Loucy (cell line): Measurements from ENCODE around the gene ARL17B.
A peak's percentile ranks its signal among the peaks of the same experiment; 100 is the strongest.
"Not testable (repeated sequence)": the region's sequence is repeated elsewhere in the genome, so short reads cannot be mapped to it uniquely, and the experiment has no call there.

Experiments used
- H2AFZ ChIP-seq: fragments of 200-600 bp; sonication (generic); 2 replicates; pipeline ENCODE4 v1.6.0; 2016; ENCODE audit warnings: antibody characterized with exemption, mild to moderate bottlenecking, low read length, moderate library complexity
- H3F3A ChIP-seq: fragments of 200-600 bp; 2 replicates; pipeline ENCODE4 v1.6.0; 2016; ENCODE audit warnings: antibody characterized with exemption, low read depth, mild to moderate bottlenecking
- H3K27me3 ChIP-seq: fragments of 200-600 bp; sonication (generic); 2 replicates; pipeline ENCODE4 v1.6.1; 2014; ENCODE audit warnings: low read length, mild to moderate bottlenecking; ENCODE audit not compliant: insufficient read depth, poor library complexity, severe bottlenecking
- H3K36me3 ChIP-seq: fragments of 200-600 bp; sonication (generic); 2 replicates; pipeline ENCODE4 v1.6.1; 2016; ENCODE audit warnings: low read length; ENCODE audit not compliant: insufficient read depth
- H3K4me1 ChIP-seq: fragments of 200-600 bp; sonication (generic); 2 replicates; pipeline ENCODE4 v1.5.1; 2014; ENCODE audit warnings: low read length, mild to moderate bottlenecking; ENCODE audit not compliant: insufficient read depth, poor library complexity, severe bottlenecking
- H3K4me2 ChIP-seq: fragments of 200-600 bp; sonication (generic); 2 replicates; pipeline ENCODE4 v1.6.0; 2014; ENCODE audit warnings: antibody characterized with exemption, low read length, low read depth, mild to moderate bottlenecking; ENCODE audit not compliant: poor library complexity, severe bottlenecking
- H3K4me3 ChIP-seq: fragments of 200-600 bp; sonication (generic); 2 replicates; pipeline ENCODE4 v1.5.1; 2014; ENCODE audit warnings: low read length, mild to moderate bottlenecking, mixed read lengths; ENCODE audit not compliant: poor library complexity, severe bottlenecking
- H3K79me2 ChIP-seq: fragments of 200-600 bp; sonication (generic); 2 replicates; pipeline ENCODE4 v1.6.1; 2014; ENCODE audit warnings: low read length; ENCODE audit not compliant: insufficient read depth
- H3K9ac ChIP-seq: fragments of 200-600 bp; sonication (generic); 2 replicates; pipeline ENCODE4 v1.6.0; 2014; ENCODE audit warnings: mild to moderate bottlenecking, low read depth, low read length, moderate library complexity; ENCODE audit not compliant: poor library complexity, severe bottlenecking
- H3K9me2 ChIP-seq: fragments of 200-600 bp; sonication (generic); replicated peaks from 2 replicates; pipeline ENCODE4 v1.6.1; 2016; ENCODE audit warnings: low read depth, low read length, mixed read lengths
- H3K9me3 ChIP-seq: fragments of 200-600 bp; sonication (generic); 2 replicates; pipeline ENCODE4 v1.6.1; 2014; ENCODE audit warnings: mild to moderate bottlenecking, antibody characterized with exemption, low read length, low read depth; ENCODE audit not compliant: insufficient read depth
- H4K20me1 ChIP-seq: fragments of 200-600 bp; sonication (generic); 2 replicates; pipeline ENCODE4 v1.6.0; 2014; ENCODE audit warnings: antibody characterized with exemption, low read length, mild to moderate bottlenecking; ENCODE audit not compliant: insufficient read depth, poor library complexity, severe bottlenecking
- CTCF ChIP-seq: fragments of 200-600 bp; sonication (generic); conservative IDR thresholded peaks from 2 replicates; pipeline ENCODE4 v1.5.1; 2014; ENCODE audit warnings: mild to moderate bottlenecking, antibody characterized with exemption, low read length
- EZH2phosphoT487 ChIP-seq: fragments of 200-600 bp; IDR thresholded peaks from 2 replicates; pipeline ENCODE4 v1.6.1; 2018; ENCODE audit warnings: antibody characterized with exemption, mild to moderate bottlenecking, moderate library complexity, borderline replicate concordance

The ARL17B gene

GRCh38 chr17:46264456-46265198 is 96.9 kb downstream of the ARL17B start:
- Histone ChIP-seq H3K4me3 (peak overlapping the region; percentile 27), H3K79me2 (no peaks in the 10 kb centered on the region), H3K9ac (peak overlapping the region; percentile 19), H3K27me3 (no peaks in the 10 kb centered on the region), H4K20me1 (no peaks in the 10 kb centered on the region), H3F3A (peaks cover 9% of the 10 kb centered on the region; the same call in 1 of the 2 replicates), H3K36me3 (no peaks in the 10 kb centered on the region), H3K9me2 (no peaks in the 10 kb centered on the region), H3K4me2 (peak overlapping the region; percentile 48), H2AFZ (peak overlapping the region; percentile 52), H3K4me1 (peaks cover 25% of the 10 kb centered on the region), H3K9me3 (no peaks in the 10 kb centered on the region)
- TF ChIP-seq CTCF: no peak
- TF ChIP-seq EZH2phosphoT487: no peak

- H3K27me3 ChIP-seq: no peaks in the 10 kb centered on the region
- no peaks in the 10 kb centered on the region for H3K9me3 ChIP-seq
- no peak overlapping the region for H2AFZ ChIP-seq
- no peak for TF ChIP-seq EZH2phosphoT487
- no peak for TF ChIP-seq CTCF
- peaks cover 21% of the 10 kb centered on the region for H3K4me1 ChIP-seq
- H3K9me2 ChIP-seq: no peaks in the 10 kb centered on the region
- no peak overlapping the region for H3K4me2 ChIP-seq
- no peak overlapping the region for H3K9ac ChIP-seq
- H4K20me1 ChIP-seq: no peaks in the 10 kb centered on the region
- no peaks in the 10 kb centered on the region for H3K79me2 ChIP-seq
- no peaks in the 10 kb centered on the region for H3K36me3 ChIP-seq
- H3K4me3 ChIP-seq: no peak overlapping the region
- H3F3A ChIP-seq: peaks cover 9% of the 10 kb centered on the region; the same call in 1 of the 2 replicates
These were observed 99.3 kb downstream of the ARL17B start for GRCh38 chr17:46262271-46262670.

GRCh38 chr17:46259845-46260661 is 101.5 kb downstream of the ARL17B start:
- not testable (repeated sequence) for H3K4me2 ChIP-seq, H3K27me3 ChIP-seq, H4K20me1 ChIP-seq, H3K4me3 ChIP-seq, H3K9me3 ChIP-seq, H2AFZ ChIP-seq, H3K36me3 ChIP-seq, H3K9me2 ChIP-seq, H3K79me2 ChIP-seq, H3K9ac ChIP-seq, H3F3A ChIP-seq
- peaks cover 11% of the 10 kb centered on the region for H3K4me1 ChIP-seq

GRCh38 chr17:46256369-46256768 is 105.2 kb downstream of the ARL17B start:
- H3K4me2 ChIP-seq, H3K36me3 ChIP-seq, H3K4me3 ChIP-seq, H3F3A ChIP-seq, H3K79me2 ChIP-seq, H4K20me1 ChIP-seq, H3K27me3 ChIP-seq, H3K4me1 ChIP-seq, H3K9ac ChIP-seq, H2AFZ ChIP-seq, H3K9me2 ChIP-seq, H3K9me3 ChIP-seq: not testable (repeated sequence)

DNA sequence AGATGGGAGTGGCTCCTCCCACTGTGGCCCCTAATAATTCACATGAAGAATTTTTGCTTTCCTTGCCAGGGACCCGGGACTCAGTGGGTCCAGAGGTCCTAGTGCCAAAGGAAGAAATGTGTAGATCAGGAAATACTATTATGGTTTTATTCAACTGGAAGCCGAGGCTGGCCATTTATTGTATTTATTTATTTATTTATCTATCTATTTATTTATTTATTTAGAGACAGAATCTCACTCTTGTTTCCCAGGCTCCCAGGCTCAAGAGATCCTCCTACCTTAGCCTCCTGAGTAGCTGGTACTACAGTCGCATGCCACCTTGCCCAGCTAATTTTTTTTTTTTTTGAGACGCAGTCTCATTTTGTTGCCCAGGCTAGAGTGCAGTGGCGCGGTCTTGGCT is 107.4 kb downstream of the ARL17B start:
- not testable (repeated sequence) for H3K9ac ChIP-seq, H3K9me3 ChIP-seq, H4K20me1 ChIP-seq, H3K4me3 ChIP-seq, H3K9me2 ChIP-seq, H3K4me1 ChIP-seq, H3K4me2 ChIP-seq, H3K79me2 ChIP-seq, H3F3A ChIP-seq, H3K36me3 ChIP-seq, H2AFZ ChIP-seq, H3K27me3 ChIP-seq
